G401.6 (cell line): ENCODE results near the gene SLC38A8.
A peak's percentile ranks its signal among the peaks of the same experiment; 100 is the strongest.

Source experiments
- FAIRE-seq: peaks from 2 replicates; lab custom pipeline; 2012; peaks lifted over from hg19 to GRCh38; lab: Jason Lieb, UNC

The SLC38A8 gene

GRCh38 chr16:84029297-84030047 lies 13.1 kb downstream of the SLC38A8 start:
- no peak for FAIRE-seq

- FAIRE-seq: no peak
Observed at GRCh38 chr16:84027625-84028024, 15.0 kb downstream of the SLC38A8 start.

GRCh38 chr16:84026606-84027005 lies 16.0 kb downstream of the SLC38A8 start:
- no peak for FAIRE-seq

- FAIRE-seq: no peak
Observed at GRCh38 chr16:84024854-84025253, 17.7 kb downstream of the SLC38A8 start.

GRCh38 chr16:84022644-84023043 lies 20.0 kb downstream of the SLC38A8 start:
- no peak for FAIRE-seq

GRCh38 chr16:84021488-84021887 lies 21.1 kb downstream of the SLC38A8 start:
- FAIRE-seq: no peak

GRCh38 chr16:84020353-84020752 lies 22.2 kb downstream of the SLC38A8 start:
- no peak for FAIRE-seq

- no peak for FAIRE-seq
Observed at GRCh38 chr16:84018710-84019109, 23.9 kb downstream of the SLC38A8 start.

GRCh38 chr16:84016477-84016876 lies 26.1 kb downstream of the SLC38A8 start:
- no peak for FAIRE-seq

- FAIRE-seq: no peak
Observed at GRCh38 chr16:84015399-84015798, 27.2 kb downstream of the SLC38A8 start.

- FAIRE-seq: no peak
Observed at GRCh38 chr16:84014570-84015327, 27.8 kb downstream of the SLC38A8 start.

- FAIRE-seq: peak; percentile 76
Observed at GRCh38 chr16:84013787-84014569, 28.6 kb downstream of the SLC38A8 start.

- no peak for FAIRE-seq
Observed at GRCh38 chr16:84009282-84009681, 33.3 kb downstream of the SLC38A8 start.

- FAIRE-seq: no peak
Observed at GRCh38 chr16:84007965-84008364, 34.6 kb downstream of the SLC38A8 start.

GRCh38 chr16:84007520-84007919 lies 35.1 kb downstream of the SLC38A8 start:
- no peak for FAIRE-seq

GRCh38 chr16:84005391-84005790 lies 37.2 kb downstream of the SLC38A8 start:
- FAIRE-seq: no peak

- FAIRE-seq: no peak
Observed at GRCh38 chr16:84004442-84004841, 38.2 kb downstream of the SLC38A8 start.

- FAIRE-seq: no peak
Observed at GRCh38 chr16:84003038-84003437, 39.6 kb downstream of the SLC38A8 start.

- no peak for FAIRE-seq
Observed at GRCh38 chr16:84001726-84002125, 40.9 kb downstream of the SLC38A8 start.

GRCh38 chr16:84000989-84001642 lies 41.5 kb downstream of the SLC38A8 start:
- no peak for FAIRE-seq

GRCh38 chr16:83998091-83998490 lies 44.5 kb downstream of the SLC38A8 start:
- FAIRE-seq: no peak

- no peak for FAIRE-seq
Observed at GRCh38 chr16:83996481-83997252, 45.9 kb downstream of the SLC38A8 start.
